ENCODE measurements around the gene FSTL4.

The FSTL4 gene

DNA sequence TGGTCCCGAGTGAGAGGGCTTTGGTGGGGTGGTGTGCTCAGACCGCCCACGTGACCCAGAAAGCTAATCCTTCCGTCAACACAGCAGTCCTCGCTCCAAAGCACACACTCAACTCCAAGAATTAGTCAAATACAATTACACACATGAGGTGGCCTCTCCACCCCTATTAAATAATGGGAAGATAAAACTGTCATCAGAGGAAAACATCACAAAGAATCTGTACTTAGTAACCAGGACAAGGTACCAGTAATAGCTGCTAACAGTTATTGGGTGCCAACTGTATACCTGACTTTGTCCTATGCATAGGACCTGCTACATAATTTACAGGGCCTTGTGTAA is 337.8 kb downstream of the FSTL4 start:
- no peaks in the 10 kb centered on the region for H3K4me1 Mint-ChIP-seq (ENCODE audit: low read depth in 2 of 2)
- H3K36me3 Mint-ChIP-seq (ENCODE audit: insufficient read depth) = no peaks in the 10 kb centered on the region
- DNase-seq (no peak), ATAC-seq (replicated peaks) (no peak)
- H3K27me3 Mint-ChIP-seq = peaks cover 0 to 18% of the 10 kb centered on the region in 2 donors
- H3K4me3 Mint-ChIP-seq = no peak overlapping the region
- H3K9me3 Mint-ChIP-seq = no peaks in the 10 kb centered on the region
- H3K27ac Mint-ChIP-seq = no peak overlapping the region

DNA sequence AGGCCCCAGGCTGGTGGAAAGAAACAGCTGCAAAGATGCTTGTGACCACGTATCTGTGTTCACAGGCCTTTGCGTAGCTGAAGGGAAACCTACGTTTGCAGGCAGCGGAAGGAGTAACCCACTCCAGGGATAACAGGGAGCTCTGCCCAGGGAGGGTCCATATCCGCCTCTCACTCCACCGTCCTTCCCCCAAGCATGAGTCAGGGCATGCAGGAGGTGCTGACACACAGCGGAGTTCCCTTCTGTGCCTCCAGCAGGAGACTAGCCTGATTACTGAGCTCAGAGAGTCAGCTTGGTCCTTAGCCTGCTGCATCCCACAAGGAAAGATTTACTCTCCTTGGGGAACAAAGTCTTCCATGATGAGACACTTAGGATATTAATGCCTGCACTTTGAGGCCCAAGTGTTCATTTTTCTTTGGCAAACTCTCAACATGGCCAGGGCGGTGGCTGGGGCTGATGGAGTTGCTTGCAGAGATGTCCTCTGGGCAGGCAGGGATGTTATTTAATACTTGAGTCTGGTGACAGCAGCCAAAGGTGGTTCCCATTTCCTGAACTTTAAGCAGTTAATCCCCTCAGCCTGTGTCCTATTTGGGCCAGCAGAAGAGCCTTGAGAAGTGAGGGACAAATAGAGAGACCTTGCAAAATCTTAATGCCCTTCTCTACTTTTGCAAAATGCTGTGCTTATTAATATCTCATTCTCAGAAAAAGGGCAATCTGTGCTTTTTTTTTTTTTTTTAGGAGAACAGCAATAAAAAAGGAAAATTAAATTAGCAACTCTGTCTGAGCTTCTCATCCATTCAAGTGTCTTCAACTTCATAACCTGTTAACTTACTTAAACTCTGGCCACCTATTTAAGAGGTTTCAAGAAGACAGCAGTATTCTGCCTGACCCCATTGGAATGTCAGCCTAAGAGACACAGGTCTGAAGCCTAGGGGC is 338.4 kb downstream of the FSTL4 start:
- no peak for ATAC-seq (replicated peaks)
- Mint-ChIP-seq H3K36me3 (ENCODE audit: insufficient read depth) (no peaks in the 10 kb centered on the region), H3K27ac (no peak overlapping the region), H3K4me3 (no peak overlapping the region), H3K27me3 (peaks cover 0 to 18% of the 10 kb centered on the region in 2 donors), H3K4me1 (ENCODE audit: low read depth in 2 of 2) (no peaks in the 10 kb centered on the region), H3K9me3 (no peaks in the 10 kb centered on the region)
- no peak for DNase-seq

DNA sequence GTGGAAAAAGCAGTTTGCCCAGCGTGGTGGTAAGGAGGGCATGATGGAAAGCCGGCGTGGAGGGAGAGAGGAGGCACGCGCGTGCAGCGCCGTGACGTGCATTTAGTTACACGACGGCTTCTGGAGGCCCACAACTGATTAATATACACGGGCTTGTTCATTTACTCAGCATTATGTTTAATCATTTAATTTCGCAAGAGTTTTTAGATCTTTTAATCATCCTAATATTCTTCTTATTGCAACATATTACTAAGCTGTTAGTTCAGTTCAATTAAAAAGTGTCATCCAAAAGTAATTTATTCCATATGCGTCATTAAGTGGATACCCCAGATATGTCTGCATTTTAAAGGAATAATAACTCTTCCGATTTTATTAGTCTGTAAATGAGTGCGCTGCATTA is 340.0 kb downstream of the FSTL4 start:
- H3K9me3 Mint-ChIP-seq = no peaks in the 10 kb centered on the region

DNA sequence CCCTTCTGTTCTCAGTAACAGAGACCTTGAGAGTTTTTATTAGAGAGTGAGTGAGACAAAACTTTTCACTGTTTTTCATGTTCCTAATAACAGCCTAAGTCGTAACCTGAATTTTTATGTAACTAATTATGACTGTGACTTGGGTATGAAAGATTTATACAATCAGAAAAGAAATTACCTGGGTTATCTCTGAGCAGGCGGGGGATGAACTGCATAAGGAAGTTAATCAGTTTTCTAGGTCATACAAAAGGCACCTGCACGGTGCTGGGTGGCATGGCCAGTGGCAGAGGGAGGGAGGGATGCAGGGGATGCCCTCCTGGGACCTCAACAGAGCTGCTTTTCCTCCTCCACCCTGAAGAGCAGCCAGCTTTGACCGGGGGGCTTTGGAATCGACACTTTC is 340.7 kb downstream of the FSTL4 start:
- no peak overlapping the region for H3K27ac Mint-ChIP-seq
- DNase-seq (no peak), ATAC-seq (replicated peaks) (no peak)
- no peaks in the 10 kb centered on the region for H3K9me3 Mint-ChIP-seq
- no peaks in the 10 kb centered on the region for H3K4me1 Mint-ChIP-seq (ENCODE audit: low read depth in 2 of 2)
- H3K36me3 Mint-ChIP-seq (ENCODE audit: insufficient read depth) = no peaks in the 10 kb centered on the region
- peaks cover 8 to 25% of the 10 kb centered on the region in 2 donors for H3K27me3 Mint-ChIP-seq
- no peak overlapping the region for H3K4me3 Mint-ChIP-seq

More for the DNA sequence above, 340.0 kb downstream of the FSTL4 start:
- no peak for ATAC-seq (replicated peaks)
- Mint-ChIP-seq H3K27ac (no peak overlapping the region), H3K4me3 (no peak overlapping the region), H3K27me3 (peaks cover under 1 to 18% of the 10 kb centered on the region in 2 donors), H3K36me3 (ENCODE audit: insufficient read depth) (no peaks in the 10 kb centered on the region), H3K4me1 (ENCODE audit: low read depth in 2 of 2) (no peaks in the 10 kb centered on the region)
- no peak for DNase-seq

DNA sequence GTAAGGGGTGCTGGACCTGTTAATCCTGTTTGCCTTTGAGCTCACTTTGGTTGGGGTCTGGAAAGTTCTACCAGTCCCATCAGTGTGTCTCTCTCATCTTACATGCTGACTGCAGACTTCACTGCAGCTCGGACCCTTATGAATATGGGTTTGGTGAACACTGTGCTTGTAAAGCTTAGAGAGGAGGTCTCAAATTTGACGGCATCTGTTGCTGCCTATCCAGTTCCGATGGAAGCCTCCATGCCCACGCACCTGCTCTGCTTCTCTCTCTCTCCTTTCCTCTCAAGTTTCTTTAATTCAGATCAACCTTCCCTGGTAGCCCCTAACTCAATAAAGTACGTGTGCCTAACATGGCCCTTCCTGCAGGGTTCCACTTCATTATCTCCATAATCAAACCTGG is 342.6 kb downstream of the FSTL4 start:
- no peak for ATAC-seq (replicated peaks)
- Mint-ChIP-seq H3K27ac (no peak overlapping the region), H3K9me3 (no peaks in the 10 kb centered on the region), H3K4me1 (ENCODE audit: low read depth in 2 of 2) (no peaks in the 10 kb centered on the region), H3K27me3 (peaks cover 8 to 27% of the 10 kb centered on the region in 2 donors), H3K36me3 (ENCODE audit: insufficient read depth) (no peaks in the 10 kb centered on the region), H3K4me3 (no peak overlapping the region)
- no peak for DNase-seq

DNA sequence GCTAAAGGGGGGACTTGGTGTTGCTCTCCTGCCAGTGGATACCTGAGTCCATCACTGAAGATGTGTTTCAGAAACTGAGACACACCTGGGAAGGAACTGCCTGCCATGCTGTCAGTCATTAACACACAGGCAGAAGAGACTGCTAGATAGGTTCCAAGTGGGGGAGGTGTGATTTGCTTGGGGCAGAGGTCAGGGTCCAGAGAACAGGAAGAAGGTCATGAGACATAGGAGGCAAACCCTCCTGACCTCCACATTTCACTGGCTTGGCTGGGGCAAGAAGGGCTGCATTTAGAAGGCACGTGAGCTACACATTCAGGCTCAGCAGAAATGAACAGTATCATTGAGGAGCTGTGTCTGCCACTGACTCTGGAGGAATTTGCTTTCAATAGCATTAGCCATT is 344.7 kb downstream of the FSTL4 start:
- Mint-ChIP-seq H3K9me3 (no peaks in the 10 kb centered on the region), H3K27ac (no peak overlapping the region), H3K27me3 (peaks cover 21 to 40% of the 10 kb centered on the region in 2 donors), H3K36me3 (ENCODE audit: insufficient read depth) (no peaks in the 10 kb centered on the region), H3K4me1 (ENCODE audit: low read depth in 2 of 2) (no peaks in the 10 kb centered on the region), H3K4me3 (no peak overlapping the region)
- ATAC-seq (replicated peaks) (no peak), DNase-seq (no peak)

DNA sequence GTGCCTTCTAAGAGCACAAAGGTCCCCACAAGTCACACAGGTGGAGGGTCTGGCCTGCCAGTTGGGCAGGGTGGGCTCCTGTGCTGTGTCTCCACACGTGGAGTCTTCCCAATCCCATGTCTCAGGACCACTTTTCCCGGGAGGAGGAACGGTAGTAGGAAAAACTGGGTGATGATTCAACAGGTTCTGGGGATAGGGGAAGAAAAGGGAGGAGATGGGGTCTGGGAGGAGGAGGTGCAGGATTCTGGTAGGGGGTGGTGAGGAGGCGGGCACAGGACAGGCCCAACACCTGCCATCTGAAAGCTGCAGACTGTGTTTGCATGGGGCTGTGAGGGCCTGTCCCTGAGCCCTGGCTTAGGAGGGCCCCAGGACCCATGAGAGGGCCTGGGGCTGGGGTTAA is 345.4 kb downstream of the FSTL4 start:
- no peak for DNase-seq
- ATAC-seq (replicated peaks) = no peak
- Mint-ChIP-seq H3K27ac (no peak overlapping the region), H3K4me1 (ENCODE audit: low read depth in 2 of 2) (no peaks in the 10 kb centered on the region), H3K27me3 (peaks cover 22 to 44% of the 10 kb centered on the region in 2 donors), H3K36me3 (ENCODE audit: insufficient read depth) (no peaks in the 10 kb centered on the region), H3K9me3 (no peaks in the 10 kb centered on the region), H3K4me3 (no peak overlapping the region)

DNA sequence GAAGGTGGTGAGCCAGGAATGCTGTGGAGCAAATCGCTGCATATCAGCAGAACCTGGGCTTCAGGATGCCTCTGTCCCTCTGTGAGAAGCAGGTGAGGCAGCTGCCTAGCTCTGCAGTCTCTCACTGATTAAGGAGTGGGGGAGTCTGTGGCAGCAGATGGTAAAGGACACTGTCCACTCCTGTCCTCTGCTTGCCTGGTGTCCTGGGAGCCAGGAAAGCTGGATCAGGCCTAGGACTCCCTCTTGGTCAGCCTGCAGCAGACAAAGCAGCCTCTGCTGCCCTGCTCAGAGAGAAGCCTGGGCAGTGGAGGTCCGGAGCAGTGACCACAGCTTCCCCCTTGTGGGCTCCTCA is 345.8 kb downstream of the FSTL4 start:
- ATAC-seq (replicated peaks) (no peak), DNase-seq (no peak)
- no peaks in the 10 kb centered on the region for H3K9me3 Mint-ChIP-seq
- peaks cover 22 to 43% of the 10 kb centered on the region in 2 donors for H3K27me3 Mint-ChIP-seq
- no peaks in the 10 kb centered on the region for H3K36me3 Mint-ChIP-seq (ENCODE audit: insufficient read depth)
- H3K4me3 Mint-ChIP-seq = no peak overlapping the region
- no peaks in the 10 kb centered on the region for H3K4me1 Mint-ChIP-seq (ENCODE audit: low read depth in 2 of 2)
- H3K27ac Mint-ChIP-seq = no peak overlapping the region

DNA sequence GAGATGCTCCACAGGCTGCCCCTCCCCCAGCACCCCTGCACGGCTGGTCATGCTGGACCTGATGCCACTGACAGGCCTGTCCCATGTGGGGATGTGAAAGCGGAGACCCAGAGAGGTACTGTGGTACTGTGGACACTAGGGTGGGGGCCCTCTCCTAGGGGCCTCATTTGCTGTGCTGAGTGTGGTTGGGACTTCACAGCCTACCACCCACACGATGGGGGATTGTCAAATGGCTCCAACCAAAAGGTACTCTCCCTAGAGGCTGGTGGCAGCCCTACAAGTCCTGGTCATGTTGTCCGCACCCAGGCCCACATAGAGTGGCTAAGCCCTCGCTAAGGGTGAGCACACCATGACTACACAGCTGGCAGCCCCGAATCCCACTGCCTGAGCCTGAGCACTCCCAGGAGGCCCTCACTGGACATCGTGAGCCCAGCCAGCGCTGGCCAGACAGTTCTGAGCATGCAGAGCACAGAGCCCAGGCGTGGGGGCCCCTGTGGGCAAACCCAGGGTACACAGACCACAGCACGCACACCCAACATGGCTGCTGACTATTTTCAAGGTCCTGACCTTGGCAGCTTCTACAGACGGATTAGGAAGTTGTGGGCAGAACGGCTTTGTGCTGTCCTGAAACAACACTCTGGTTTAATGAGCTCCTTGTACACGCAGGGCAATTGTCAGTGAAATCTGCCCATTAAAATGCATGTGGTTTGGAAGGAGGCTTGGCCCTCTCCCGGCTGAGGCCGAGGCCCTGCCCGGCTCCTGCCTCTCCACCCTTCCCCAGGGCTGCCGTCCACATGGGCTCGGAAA is 346.4 kb downstream of the FSTL4 start:
- ATAC-seq (replicated peaks) (no peak), DNase-seq (no peak)
- Mint-ChIP-seq H3K27ac (no peak overlapping the region), H3K27me3 (peaks cover 22 to 38% of the 10 kb centered on the region in 2 donors), H3K36me3 (ENCODE audit: insufficient read depth) (no peaks in the 10 kb centered on the region), H3K4me1 (ENCODE audit: low read depth in 2 of 2) (no peaks in the 10 kb centered on the region), H3K9me3 (no peaks in the 10 kb centered on the region), H3K4me3 (no peak overlapping the region)

DNA sequence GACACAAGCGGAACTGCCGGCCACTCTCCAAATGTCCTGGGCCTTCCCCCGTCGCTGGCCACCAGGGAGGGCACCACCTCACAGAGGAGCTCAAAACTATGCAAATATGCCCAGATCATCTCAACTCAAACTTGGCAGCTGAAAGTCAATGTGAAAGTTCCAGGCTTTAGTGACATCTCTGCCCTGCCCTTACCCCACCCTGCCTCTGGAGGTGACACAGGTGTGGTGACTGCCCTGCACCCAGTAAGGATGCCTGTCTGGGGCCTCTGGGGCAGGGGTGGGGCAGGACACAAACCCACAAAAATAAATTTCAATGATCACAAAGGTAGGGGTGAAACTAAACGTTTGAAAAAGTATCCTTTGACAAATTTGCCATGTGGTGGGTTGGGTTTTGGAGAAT is 347.1 kb downstream of the FSTL4 start:
- Mint-ChIP-seq H3K4me3 (no peak overlapping the region), H3K27me3 (peaks cover 27 to 39% of the 10 kb centered on the region in 2 donors), H3K36me3 (ENCODE audit: insufficient read depth) (no peaks in the 10 kb centered on the region), H3K4me1 (ENCODE audit: low read depth in 2 of 2) (no peaks in the 10 kb centered on the region), H3K27ac (no peak overlapping the region), H3K9me3 (no peaks in the 10 kb centered on the region)
- ATAC-seq (replicated peaks) = no peak
- no peak for DNase-seq

DNA sequence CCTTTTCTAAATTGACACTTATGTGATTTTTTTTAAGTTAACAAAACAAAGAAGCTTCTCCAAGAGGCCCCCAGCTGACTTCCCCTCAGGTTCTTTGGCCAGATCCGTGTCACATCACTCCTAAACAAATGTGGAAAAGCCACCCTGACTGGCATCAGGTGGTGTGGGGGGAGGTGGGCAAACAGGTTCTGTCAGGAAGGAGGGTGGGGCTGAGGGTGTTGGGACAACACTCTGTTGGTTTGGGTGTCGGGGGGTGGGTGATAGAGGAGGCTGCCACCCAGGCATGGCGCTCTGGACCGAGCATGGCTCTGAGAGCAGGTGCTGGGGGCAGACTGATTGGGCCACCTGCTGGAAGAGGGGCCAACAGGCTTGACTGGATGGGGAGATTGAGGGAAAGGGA is 349.7 kb downstream of the FSTL4 start:
- H3K9me3 Mint-ChIP-seq = no peaks in the 10 kb centered on the region

DNA sequence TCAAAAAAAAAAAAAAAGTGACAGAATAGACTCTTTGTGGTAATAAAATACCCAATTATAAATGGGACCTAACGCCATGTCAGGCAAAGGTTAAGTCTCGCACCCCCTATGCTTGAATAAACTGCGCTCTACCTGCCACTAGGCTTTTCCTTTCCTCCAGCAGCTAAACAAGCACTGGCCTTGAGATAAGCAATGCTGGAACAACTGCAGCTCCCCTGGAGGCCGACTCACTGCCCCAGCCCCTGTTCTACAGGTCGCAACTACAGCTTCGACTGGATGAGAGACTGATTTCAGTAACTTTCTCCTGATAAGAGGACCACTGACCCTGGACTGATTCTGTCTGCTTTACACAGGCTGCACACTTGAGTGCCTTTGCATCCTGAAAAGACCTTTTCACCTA is 350.3 kb downstream of the FSTL4 start:
- ATAC-seq (replicated peaks) (no peak), DNase-seq (no peak)
- no peaks in the 10 kb centered on the region for H3K36me3 Mint-ChIP-seq (ENCODE audit: insufficient read depth)
- H3K4me1 Mint-ChIP-seq (ENCODE audit: low read depth in 2 of 2) = peaks cover 0 to 2% of the 10 kb centered on the region in 2 donors
- peaks cover 29 to 49% of the 10 kb centered on the region in 2 donors for H3K27me3 Mint-ChIP-seq
- no peak overlapping the region for H3K4me3 Mint-ChIP-seq
- H3K27ac Mint-ChIP-seq = no peak overlapping the region
- no peaks in the 10 kb centered on the region for H3K9me3 Mint-ChIP-seq

More for the DNA sequence above, 349.7 kb downstream of the FSTL4 start:
- H3K27ac Mint-ChIP-seq = no peak overlapping the region
- H3K4me3 Mint-ChIP-seq = no peak overlapping the region
- peaks cover 0 to 2% of the 10 kb centered on the region in 2 donors for H3K4me1 Mint-ChIP-seq (ENCODE audit: low read depth in 2 of 2)
- DNase-seq (no peak), ATAC-seq (replicated peaks) (no peak)
- H3K36me3 Mint-ChIP-seq (ENCODE audit: insufficient read depth) = no peaks in the 10 kb centered on the region
- H3K27me3 Mint-ChIP-seq = peaks cover 32 to 52% of the 10 kb centered on the region in 2 donors

DNA sequence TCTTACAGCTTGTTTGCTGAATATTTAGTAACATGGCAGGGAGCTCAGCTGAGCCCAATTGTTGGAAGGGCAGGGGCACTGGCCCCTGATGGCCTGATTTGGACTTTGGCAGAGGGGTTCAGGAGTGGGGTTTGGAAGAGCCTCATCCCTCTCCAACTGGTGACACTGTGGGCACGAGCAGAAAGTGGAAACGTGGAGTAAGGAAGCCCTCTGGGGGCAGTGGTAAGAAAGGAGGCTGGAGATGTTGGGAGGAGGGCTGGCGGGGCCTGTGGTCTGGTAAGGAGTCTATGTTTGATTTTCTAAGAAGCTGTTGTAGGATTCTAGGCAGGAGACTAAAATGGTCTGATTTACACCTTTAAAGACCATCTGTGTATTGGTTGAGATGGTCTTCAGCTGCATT is 351.6 kb downstream of the FSTL4 start:
- H3K9me3 Mint-ChIP-seq = no peaks in the 10 kb centered on the region
- H3K4me1 Mint-ChIP-seq (ENCODE audit: low read depth in 2 of 2) = peaks cover 0 to 2% of the 10 kb centered on the region in 2 donors
- peaks cover 24 to 43% of the 10 kb centered on the region in 2 donors for H3K27me3 Mint-ChIP-seq
- H3K27ac Mint-ChIP-seq = no peak overlapping the region
- DNase-seq (no peak), ATAC-seq (replicated peaks) (no peak)
- H3K36me3 Mint-ChIP-seq (ENCODE audit: insufficient read depth) = no peaks in the 10 kb centered on the region
- no peak overlapping the region for H3K4me3 Mint-ChIP-seq
